ENCODE results near the gene MC4R. TPM values are rescaled to one million over a fixed set of nuclear protein-coding genes. Genes with fewer than 3 reads are reported as not detected.

Gene MC4R
- total and polyA plus RNA-seq, 10 of the 15 experiments (the other 5 are each of a cell fraction or from before 2014, with no cell fraction given): not detected

DNA sequence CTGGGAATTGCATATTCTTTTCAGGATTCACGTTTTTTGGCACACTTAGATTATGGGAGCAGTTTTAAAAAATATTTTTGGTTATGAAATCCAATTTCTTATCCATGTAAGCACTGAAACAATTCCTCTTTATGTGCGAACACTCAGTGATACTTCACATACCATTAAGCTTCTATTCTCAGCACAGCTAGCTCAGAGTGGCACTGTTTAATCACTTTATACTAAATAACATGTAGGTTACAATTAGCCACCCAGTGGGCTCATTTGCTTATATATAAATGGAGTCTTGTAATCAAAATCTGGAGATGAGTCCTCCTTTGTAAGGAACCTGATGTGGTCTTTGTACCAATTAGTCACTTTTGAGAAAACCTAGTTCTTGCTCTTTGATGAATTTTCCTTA lies 11.3 kb upstream of the MC4R start:
- Histone ChIP-seq H3K4me2 (ENCODE audit: control insufficient read depth, insufficient read depth) (no peak overlapping the region), H3K27ac (ENCODE audit: control insufficient read depth, insufficient read depth) (no peak overlapping the region), H3K27me3 (replicated peaks in 1 of 2; ENCODE audit: control insufficient read depth in 2 of 2, insufficient read depth in 2 of 2, low read length in 1 of 2) (no peaks in the 10 kb centered on the region), H3K4me1 (ENCODE audit: control insufficient read depth, insufficient read depth, low read length) (no peaks in the 10 kb centered on the region), H3K36me3 (ENCODE audit: control insufficient read depth in 2 of 2, insufficient read depth in 2 of 2, low read length in 1 of 2) (no peaks in the 10 kb centered on the region), H3K9ac (ENCODE audit: control insufficient read depth, insufficient read depth, low read length) (no peak overlapping the region), H3K4me3 (no peak overlapping the region), H2AFZ (ENCODE audit: control insufficient read depth, low read depth, low read length) (no peak overlapping the region), H3K9me3 (replicated peaks; ENCODE audit: control insufficient read depth, insufficient read depth, low read length) (no peaks in the 10 kb centered on the region), H3K79me2 (ENCODE audit: control insufficient read depth, insufficient read depth, low read length) (no peaks in the 10 kb centered on the region), H4K20me1 (ENCODE audit: control insufficient read depth, insufficient read depth) (no peaks in the 10 kb centered on the region)
- no peak for DNase-seq (ENCODE audit: low read depth, low spot score)
- RAD21 ChIA-PET (ENCODE audit: unreplicated experiment): no interaction called here
- CTCF ChIA-PET: interaction anchor here (1.6 kb wide), 1 partner anchor 16 kb away, joined by 4 read pairs; no protein-coding TSS in a partner anchor
- POLR2A ChIA-PET: no interaction called here
- no TSS peak for BruUV-seq (replicated peaks)
- intact Hi-C loops (cut with micrococcal nuclease; ENCODE audit: unreplicated experiment): no loop called here
- SMC1A ChIA-PET (ENCODE audit: uncharacterized antibody, unreplicated experiment): no interaction called here
- ATAC-seq: no peak
- WGBS (ENCODE audit: insufficient coverage, insufficient replicate concordance, low lambda C conversion rate, missing lambda C conversion rate): 11% methylated on average over 2 of the region's 2 CpGs
- TF ChIP-seq, protein P1, sequence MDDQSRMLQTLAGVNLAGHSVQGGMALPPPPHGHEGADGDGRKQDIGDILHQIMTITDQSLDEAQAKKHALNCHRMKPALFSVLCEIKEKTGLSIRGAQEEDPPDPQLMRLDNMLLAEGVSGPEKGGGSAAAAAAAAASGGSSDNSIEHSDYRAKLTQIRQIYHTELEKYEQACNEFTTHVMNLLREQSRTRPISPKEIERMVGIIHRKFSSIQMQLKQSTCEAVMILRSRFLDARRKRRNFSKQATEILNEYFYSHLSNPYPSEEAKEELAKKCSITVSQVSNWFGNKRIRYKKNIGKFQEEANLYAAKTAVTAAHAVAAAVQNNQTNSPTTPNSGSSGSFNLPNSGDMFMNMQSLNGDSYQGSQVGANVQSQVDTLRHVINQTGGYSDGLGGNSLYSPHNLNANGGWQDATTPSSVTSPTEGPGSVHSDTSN (IDR thresholded peaks at IDR 0.05; ENCODE audit: insufficient replicate concordance, low read depth, low read length): no peak
- TF ChIP-seq BCL11A (IDR thresholded peaks at IDR 0.05; ENCODE audit: low read depth, low read length) (no peak), HDGF (IDR thresholded peaks at IDR 0.05) (no peak), CBX5 (IDR thresholded peaks at IDR 0.05; ENCODE audit: low read depth) (no peak), RFX5 (IDR thresholded peaks at IDR 0.05; ENCODE audit: low read depth, low read length) (no peak), ZNF274 (IDR thresholded peaks at IDR 0.05; ENCODE audit: insufficient read depth, insufficient read length) (no peak), SREBF2 (IDR thresholded peaks at IDR 0.05; ENCODE audit: low read length) (no peak), IRF4 (IDR thresholded peaks at IDR 0.05; ENCODE audit: low read depth, low read length) (no peak), EZH2 (IDR thresholded peaks at IDR 0.05; ENCODE audit: borderline replicate concordance, control insufficient read depth, low read depth, low read length) (no peak), CEBPB (IDR thresholded peaks at IDR 0.05; ENCODE audit: borderline replicate concordance in 1 of 2, low read depth in 2 of 2, low read length in 2 of 2) (no peak), ESRRA (IDR thresholded peaks at IDR 0.05; ENCODE audit: low read length) (no peak), MTA3 (IDR thresholded peaks at IDR 0.05; ENCODE audit: borderline replicate concordance, low read length) (no peak), KDM1A (IDR thresholded peaks at IDR 0.05; ENCODE audit: borderline replicate concordance) (no peak), KAT2A (conservative IDR thresholded peaks at IDR 0.05; ENCODE audit: control insufficient read depth, low read depth, low read length) (no peak), CBFB (IDR thresholded peaks at IDR 0.05; ENCODE audit: low read depth) (no peak), RBBP5 (conservative IDR thresholded peaks at IDR 0.05) (no peak)
- TF ChIP-seq, protein P2, sequence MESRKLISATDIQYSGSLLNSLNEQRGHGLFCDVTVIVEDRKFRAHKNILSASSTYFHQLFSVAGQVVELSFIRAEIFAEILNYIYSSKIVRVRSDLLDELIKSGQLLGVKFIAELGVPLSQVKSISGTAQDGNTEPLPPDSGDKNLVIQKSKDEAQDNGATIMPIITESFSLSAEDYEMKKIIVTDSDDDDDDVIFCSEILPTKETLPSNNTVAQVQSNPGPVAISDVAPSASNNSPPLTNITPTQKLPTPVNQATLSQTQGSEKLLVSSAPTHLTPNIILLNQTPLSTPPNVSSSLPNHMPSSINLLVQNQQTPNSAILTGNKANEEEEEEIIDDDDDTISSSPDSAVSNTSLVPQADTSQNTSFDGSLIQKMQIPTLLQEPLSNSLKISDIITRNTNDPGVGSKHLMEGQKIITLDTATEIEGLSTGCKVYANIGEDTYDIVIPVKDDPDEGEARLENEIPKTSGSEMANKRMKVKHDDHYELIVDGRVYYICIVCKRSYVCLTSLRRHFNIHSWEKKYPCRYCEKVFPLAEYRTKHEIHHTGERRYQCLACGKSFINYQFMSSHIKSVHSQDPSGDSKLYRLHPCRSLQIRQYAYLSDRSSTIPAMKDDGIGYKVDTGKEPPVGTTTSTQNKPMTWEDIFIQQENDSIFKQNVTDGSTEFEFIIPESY (IDR thresholded peaks at IDR 0.05): no peak
- TF ChIP-seq, protein P3, sequence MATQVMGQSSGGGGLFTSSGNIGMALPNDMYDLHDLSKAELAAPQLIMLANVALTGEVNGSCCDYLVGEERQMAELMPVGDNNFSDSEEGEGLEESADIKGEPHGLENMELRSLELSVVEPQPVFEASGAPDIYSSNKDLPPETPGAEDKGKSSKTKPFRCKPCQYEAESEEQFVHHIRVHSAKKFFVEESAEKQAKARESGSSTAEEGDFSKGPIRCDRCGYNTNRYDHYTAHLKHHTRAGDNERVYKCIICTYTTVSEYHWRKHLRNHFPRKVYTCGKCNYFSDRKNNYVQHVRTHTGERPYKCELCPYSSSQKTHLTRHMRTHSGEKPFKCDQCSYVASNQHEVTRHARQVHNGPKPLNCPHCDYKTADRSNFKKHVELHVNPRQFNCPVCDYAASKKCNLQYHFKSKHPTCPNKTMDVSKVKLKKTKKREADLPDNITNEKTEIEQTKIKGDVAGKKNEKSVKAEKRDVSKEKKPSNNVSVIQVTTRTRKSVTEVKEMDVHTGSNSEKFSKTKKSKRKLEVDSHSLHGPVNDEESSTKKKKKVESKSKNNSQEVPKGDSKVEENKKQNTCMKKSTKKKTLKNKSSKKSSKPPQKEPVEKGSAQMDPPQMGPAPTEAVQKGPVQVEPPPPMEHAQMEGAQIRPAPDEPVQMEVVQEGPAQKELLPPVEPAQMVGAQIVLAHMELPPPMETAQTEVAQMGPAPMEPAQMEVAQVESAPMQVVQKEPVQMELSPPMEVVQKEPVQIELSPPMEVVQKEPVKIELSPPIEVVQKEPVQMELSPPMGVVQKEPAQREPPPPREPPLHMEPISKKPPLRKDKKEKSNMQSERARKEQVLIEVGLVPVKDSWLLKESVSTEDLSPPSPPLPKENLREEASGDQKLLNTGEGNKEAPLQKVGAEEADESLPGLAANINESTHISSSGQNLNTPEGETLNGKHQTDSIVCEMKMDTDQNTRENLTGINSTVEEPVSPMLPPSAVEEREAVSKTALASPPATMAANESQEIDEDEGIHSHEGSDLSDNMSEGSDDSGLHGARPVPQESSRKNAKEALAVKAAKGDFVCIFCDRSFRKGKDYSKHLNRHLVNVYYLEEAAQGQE (IDR thresholded peaks at IDR 0.05; ENCODE audit: low read depth, low read length): no peak
- in situ Hi-C loops (cut with MboI): no loop called here
- no peak for FAIRE-seq

All from GM12878 (cell line).